Large intestine (tissue), 3 donors: ENCODE results near the gene YPEL2. TPM values are rescaled to one million over a fixed set of nuclear protein-coding genes. Genes with fewer than 3 reads are reported as not detected.
A peak's percentile ranks its signal among the peaks of the same experiment; 100 is the strongest.

Experiments
- DNase-seq, 2 donors: peaks; one replicate each; pipeline versions ENCODE4 v3.0.0 to v3.0.0-alpha.2; 2013
- H3K27ac ChIP-seq: one replicate; pipeline ENCODE4 v1.5.1; 2013; ENCODE audit warnings: low read length
- H3K27me3 ChIP-seq: 2 replicates; pipeline ENCODE4 v1.6.1; 2013; ENCODE audit warnings: low read length; ENCODE audit not compliant: control insufficient read depth, insufficient read depth
- H3K36me3 ChIP-seq: 2 replicates; pipeline ENCODE4 v1.6.1; 2013; ENCODE audit warnings: low read length; ENCODE audit not compliant: control insufficient read depth, insufficient read depth
- H3K4me1 ChIP-seq: one replicate; pipeline ENCODE4 v1.6.1; 2013; ENCODE audit warnings: low read length; ENCODE audit not compliant: control insufficient read depth, insufficient read depth
- H3K4me3 ChIP-seq: one replicate; pipeline ENCODE4 v1.5.1; 2013; ENCODE audit warnings: low read length
- H3K9me3 ChIP-seq: one replicate; pipeline ENCODE4 v1.6.1; 2013; ENCODE audit warnings: mild to moderate bottlenecking, low read depth, low read length, moderate library complexity; ENCODE audit not compliant: control insufficient read depth
- WGBS: methylation state at CpG from one replicate; pipeline ENCODE4 v1.1.5; 2013; ENCODE audit warnings: low lambda C conversion rate; ENCODE audit not compliant: insufficient coverage; 5-methylcytosine and 5-hydroxymethylcytosine counted together
- polyA plus RNA-seq: library from polyadenylated mRNA; unstranded; fragments of 120-200 nt; gene quantifications from one replicate; pipeline ENCODE4 v1.2.1, GENCODE V29; 2013

YPEL2 gene
- polyA plus RNA-seq, 1 donor = 15.3 TPM

- WGBS = no CpG with 5 or more reads among the region's 1 CpG
- Histone ChIP-seq H3K9me3 (no peaks in the 10 kb centered on the region), H3K36me3 (no peaks in the 10 kb centered on the region), H3K4me1 (peaks cover 80% of the 10 kb centered on the region), H3K4me3 (no peak overlapping the region), H3K27me3 (no peaks in the 10 kb centered on the region), H3K27ac (peak overlapping the region; percentile 75)
- DNase-seq = no peak
Observed at GRCh38 chr17:59367657-59368045, 36.2 kb downstream of the YPEL2 start.

- 50% methylated on average over 2 of the region's 7 CpGs for whole genome bisulfite sequencing
- Histone ChIP-seq H3K4me1 (peaks cover 85% of the 10 kb centered on the region), H3K9me3 (no peaks in the 10 kb centered on the region), H3K4me3 (no peak overlapping the region), H3K27me3 (no peaks in the 10 kb centered on the region), H3K27ac (peak overlapping the region; percentile 75), H3K36me3 (no peaks in the 10 kb centered on the region)
- DNase-seq = no peak
Observed at GRCh38 chr17:59368218-59368857, 36.9 kb downstream of the YPEL2 start.

GRCh38 chr17:59369031-59369975 is 37.8 kb downstream of the YPEL2 start:
- H3K36me3 ChIP-seq = no peaks in the 10 kb centered on the region
- no peaks in the 10 kb centered on the region for H3K9me3 ChIP-seq
- no peaks in the 10 kb centered on the region for H3K27me3 ChIP-seq
- 80% methylated on average over 1 of the region's 9 CpGs for WGBS
- peaks cover 81% of the 10 kb centered on the region for H3K4me1 ChIP-seq
- no peak overlapping the region for H3K27ac ChIP-seq
- no peak overlapping the region for H3K4me3 ChIP-seq
- DNase-seq = no peak

- peaks cover 69% of the 10 kb centered on the region for H3K4me1 ChIP-seq
- H3K27me3 ChIP-seq = no peaks in the 10 kb centered on the region
- WGBS = 60% methylated on average over 2 of the region's 10 CpGs
- no peak for DNase-seq
- H3K9me3 ChIP-seq = no peaks in the 10 kb centered on the region
- no peak overlapping the region for H3K4me3 ChIP-seq
- H3K36me3 ChIP-seq = no peaks in the 10 kb centered on the region
- peak overlapping the region; percentile 65 for H3K27ac ChIP-seq
Observed at GRCh38 chr17:59370593-59371299, 39.3 kb downstream of the YPEL2 start.

- Histone ChIP-seq H3K4me3 (no peak overlapping the region), H3K36me3 (no peaks in the 10 kb centered on the region)
- DNase-seq = peak in 1 of 2 donors; percentile 65
Observed at GRCh38 chr17:59371416-59372100, 40.1 kb downstream of the YPEL2 start.

GRCh38 chr17:59372138-59372751 is 40.8 kb downstream of the YPEL2 start:
- peak in 1 of 2 donors; percentile 69 for DNase-seq
- H3K27ac ChIP-seq = peak overlapping the region; percentile 65
- no peak overlapping the region for H3K4me3 ChIP-seq
- no CpG with 5 or more reads among the region's 2 CpGs for WGBS
- H3K36me3 ChIP-seq = peaks cover under 1% of the 10 kb centered on the region
- no peaks in the 10 kb centered on the region for H3K27me3 ChIP-seq
- no peaks in the 10 kb centered on the region for H3K9me3 ChIP-seq
- peaks cover 54% of the 10 kb centered on the region for H3K4me1 ChIP-seq

More at GRCh38 chr17:59371416-59372100, 40.1 kb downstream of the YPEL2 start:
- H3K27me3 ChIP-seq = no peaks in the 10 kb centered on the region
- peak overlapping the region; percentile 65 for H3K27ac ChIP-seq
- no peaks in the 10 kb centered on the region for H3K9me3 ChIP-seq
- no CpG with 5 or more reads among the region's 5 CpGs for WGBS
- peaks cover 61% of the 10 kb centered on the region for H3K4me1 ChIP-seq

- 80% methylated on average over 1 of the region's 5 CpGs for whole genome bisulfite sequencing
- no peak overlapping the region for H3K27ac ChIP-seq
- H3K9me3 ChIP-seq = no peaks in the 10 kb centered on the region
- H3K36me3 ChIP-seq = peaks cover 4% of the 10 kb centered on the region
- H3K4me3 ChIP-seq = no peak overlapping the region
- peaks cover 43% of the 10 kb centered on the region for H3K4me1 ChIP-seq
- DNase-seq = no peak
- no peaks in the 10 kb centered on the region for H3K27me3 ChIP-seq
Observed at GRCh38 chr17:59373882-59374495, 42.5 kb downstream of the YPEL2 start.

GRCh38 chr17:59374612-59375011 is 43.2 kb downstream of the YPEL2 start:
- H3K27ac ChIP-seq = no peak overlapping the region
- peaks cover 43% of the 10 kb centered on the region for H3K4me1 ChIP-seq
- no peak overlapping the region for H3K4me3 ChIP-seq
- no peaks in the 10 kb centered on the region for H3K9me3 ChIP-seq
- WGBS = 100% methylated on average over 1 of the region's 4 CpGs
- no peak for DNase-seq
- H3K27me3 ChIP-seq = no peaks in the 10 kb centered on the region
- H3K36me3 ChIP-seq = peaks cover 4% of the 10 kb centered on the region

- Histone ChIP-seq H3K9me3 (no peaks in the 10 kb centered on the region), H3K36me3 (peaks cover 4% of the 10 kb centered on the region), H3K27me3 (no peaks in the 10 kb centered on the region), H3K4me1 (peaks cover 34% of the 10 kb centered on the region), H3K4me3 (no peak overlapping the region), H3K27ac (no peak overlapping the region)
- no peak for DNase-seq
Observed at GRCh38 chr17:59375857-59376256, 44.4 kb downstream of the YPEL2 start.
